HCT116 (cell line): ENCODE measurements around the gene TBC1D2. TPM values are rescaled to one million over a fixed set of nuclear protein-coding genes. Genes with fewer than 3 reads are reported as not detected.

Source experiments
- ATAC-seq: fragments of 200-7000 bp; cut with Tn5 transposase; 2 replicates; pipeline ENCODE4 v1.9.1; 2020; ENCODE audit warnings: mild to moderate bottlenecking, moderate library complexity
- BruUV-seq: library from RNA; stranded (reverse); fragments of 400-500 nt; replicated peaks from 2 replicates; lab custom pipeline; 2021; lab: Mats Ljungman, UMichigan
- CTCF ChIA-PET: fragments of 300-600 bp; sonication (Branson Sonifier 250); formaldehyde crosslinking; loops from one replicate; lab custom pipeline; 2021; ENCODE audit warnings: antibody characterized with exemption; lab: Charles Lee
- POLR2A ChIA-PET: fragments of 300-600, 350-600 bp; sonication (Branson Sonifier 250); formaldehyde crosslinking; loops from one replicate; lab custom pipeline; 2021; ENCODE audit warnings: antibody characterized with exemption; lab: Charles Lee
- RAD21 ChIA-PET, 2 experiments: fragments of 300-600 bp; sonication (Branson Sonifier 250); formaldehyde crosslinking; loops; one replicate each; lab custom pipeline; 2023; ENCODE audit warnings: low total read pairs in 2 of 2; ENCODE audit not compliant: uncharacterized antibody in 2 of 2, unreplicated experiment in 2 of 2, low non-redundant PET in 1 of 2; lab: Charles Lee
- DNase-seq: peaks from one replicate; pipeline ENCODE4 v3.0.0-alpha.2; 2010; ENCODE audit warnings: low read depth, low spot score
- H2AFZ ChIP-seq: fragments of 200-600 bp; shearing (Covaris generic), sonication (generic); 2 replicates; pipeline ENCODE4 v1.6.1; 2017; ENCODE audit warnings: low read depth, mixed run types, mixed read lengths, antibody characterized with exemption, low read length; ENCODE audit not compliant: poor library complexity, severe bottlenecking
- H3K27ac ChIP-seq: 2 replicates; pipeline ENCODE4 v1.5.1; 2012; ENCODE audit warnings: low read depth, low read length
- H3K27me3 ChIP-seq: fragments of 200-600 bp; sonication (generic); 2 replicates; pipeline ENCODE4 v1.6.1; 2016; ENCODE audit warnings: mixed run types, low read length, mixed read lengths; ENCODE audit not compliant: insufficient read depth
- H3K36me3 ChIP-seq, 2 experiments: fragments of 200-500 bp in 1 of 2; fragments of 200-600 bp in 1 of 2; sonication (Bioruptor generic) in 1 of 2; sonication (generic) in 1 of 2; 2 replicates each; pipeline versions ENCODE4 v1.5.1 to v1.6.1; 2014 to 2016; ENCODE audit warnings: low read length in 2 of 2, inconsistent platforms in 1 of 2, mixed read lengths in 1 of 2, mixed run types in 1 of 2; ENCODE audit not compliant: insufficient read depth in 2 of 2, control insufficient read depth in 1 of 2
- H3K4me1 ChIP-seq, 2 experiments: fragments of 200-600 bp in 1 of 2; sonication (generic) in 1 of 2; 2 replicates each; pipeline versions ENCODE4 v1.5.1 to v1.6.1; 2012 to 2017; ENCODE audit warnings: low read length in 2 of 2, inconsistent platforms in 1 of 2, mild to moderate bottlenecking in 1 of 2, mixed read lengths in 1 of 2, mixed run types in 1 of 2, moderate library complexity in 1 of 2; ENCODE audit not compliant: insufficient read depth in 2 of 2, control insufficient read depth in 1 of 2
- H3K4me2 ChIP-seq: fragments of 200-600 bp; sonication (generic); 2 replicates; pipeline ENCODE4 v1.6.1; 2017; ENCODE audit warnings: mixed run types, low read length, mixed read lengths
- H3K4me3 ChIP-seq, 2 experiments: fragments of 200-600 bp in 1 of 2; sonication (generic) in 1 of 2; replicated peaks in 1 of 2; 2 replicates each; pipeline ENCODE4 v1.5.1; 2011 to 2016; ENCODE audit warnings: low read length in 2 of 2, control low read depth in 1 of 2, low read depth in 1 of 2, mild to moderate bottlenecking in 1 of 2, mixed read lengths in 1 of 2, mixed run types in 1 of 2
- H3K79me2 ChIP-seq: fragments of 200-600 bp; sonication (generic); 2 replicates; pipeline ENCODE4 v1.6.1; 2017; ENCODE audit warnings: mild to moderate bottlenecking, mixed run types, low read length, moderate library complexity, mixed read lengths; ENCODE audit not compliant: insufficient read depth
- H3K9ac ChIP-seq: fragments of 200-600 bp; sonication (generic); 2 replicates; pipeline ENCODE4 v1.6.1; 2016; ENCODE audit warnings: low read length, mixed read lengths
- H3K9me2 ChIP-seq: fragments of 200-600 bp; sonication (generic), shearing (Covaris generic); 2 replicates; pipeline ENCODE4 v1.6.1; 2017; ENCODE audit warnings: mixed run types, mild to moderate bottlenecking, moderate library complexity; ENCODE audit not compliant: insufficient read depth
- H3K9me3 ChIP-seq, 2 experiments: fragments of 200-500 bp in 1 of 2; fragments of 200-600 bp in 1 of 2; sonication (Bioruptor generic) in 1 of 2; sonication (generic) in 1 of 2; 2 replicates each; pipeline ENCODE4 v1.6.1; 2014 to 2017; ENCODE audit warnings: low read length in 2 of 2, mixed read lengths in 2 of 2, inconsistent platforms in 1 of 2, low read depth in 1 of 2, mild to moderate bottlenecking in 1 of 2, mixed run types in 1 of 2, moderate library complexity in 1 of 2; ENCODE audit not compliant: control insufficient read depth in 1 of 2, insufficient read depth in 1 of 2
- H4K20me1 ChIP-seq: fragments of 200-600 bp; sonication (generic), shearing (Covaris generic); 2 replicates; pipeline ENCODE4 v1.6.1; 2017; ENCODE audit warnings: mixed run types, mild to moderate bottlenecking, moderate library complexity; ENCODE audit not compliant: insufficient read depth
- ATF3 ChIP-seq: IDR thresholded peaks from 2 replicates; pipeline ENCODE4 v1.6.1; 2012
- CBX3 ChIP-seq: IDR thresholded peaks from 2 replicates; pipeline ENCODE4 v1.6.1; 2012; ENCODE audit warnings: low read depth
- ELF1 ChIP-seq: IDR thresholded peaks from 2 replicates; pipeline ENCODE4 v1.6.1; 2012; ENCODE audit warnings: low read depth, borderline replicate concordance
- EZH2phosphoT487 ChIP-seq: fragments of 200-600 bp; IDR thresholded peaks from 2 replicates; pipeline ENCODE4 v1.6.1; 2018; ENCODE audit warnings: antibody characterized with exemption, borderline replicate concordance
- JUND ChIP-seq: IDR thresholded peaks from 2 replicates; pipeline ENCODE4 v1.6.1; 2012
- RAD21 ChIP-seq: IDR thresholded peaks from 2 replicates; pipeline ENCODE4 v1.6.1; 2012; ENCODE audit warnings: low read depth, mild to moderate bottlenecking
- REST ChIP-seq: IDR thresholded peaks from 2 replicates; pipeline ENCODE4 v1.6.1; 2012; ENCODE audit warnings: low read depth
- SIN3A ChIP-seq: IDR thresholded peaks from 2 replicates; pipeline ENCODE4 v1.6.1; 2012; ENCODE audit warnings: low read depth
- SP1 ChIP-seq: IDR thresholded peaks from 2 replicates; pipeline ENCODE4 v1.6.1; 2012; ENCODE audit warnings: low read depth
- SRF ChIP-seq: IDR thresholded peaks from 2 replicates; pipeline ENCODE4 v1.6.1; 2012; ENCODE audit warnings: low read depth
- YY1 ChIP-seq: IDR thresholded peaks from 2 replicates; pipeline ENCODE4 v1.6.1; 2011; ENCODE audit warnings: low read length, low read depth, moderate library complexity, mild to moderate bottlenecking; ENCODE audit not compliant: insufficient replicate concordance; ENCODE audit errors: extremely low read depth
- ZBTB33 ChIP-seq: IDR thresholded peaks from 2 replicates; pipeline ENCODE4 v1.6.1; 2011; ENCODE audit warnings: mild to moderate bottlenecking, low read length, moderate library complexity; ENCODE audit not compliant: insufficient replicate concordance; ENCODE audit errors: extremely low read depth
- intact Hi-C: fragments of 100-400 bp; cut with micrococcal nuclease; formaldehyde crosslinking; loops from 2 replicates; pipeline ENCODE4 v1.10.0; 2022
- total RNA-seq: library from RNA; stranded (reverse); gene quantifications from one replicate; pipeline ENCODE4 v1.2.1, GENCODE V29; 2021; ENCODE audit not compliant: unreplicated experiment
- TF ChIP-seq, protein P1 (sequence below), 3 experiments: fragments of 200-600 bp in 1 of 3; sonication (generic) in 1 of 3; IDR thresholded peaks in 2 of 3; conservative IDR thresholded peaks in 1 of 3; 2 replicates each; pipeline ENCODE4 v1.5.1; 2012 to 2017; ENCODE audit warnings: low read depth in 2 of 3, low read length in 2 of 3, antibody characterized with exemption in 1 of 3, borderline replicate concordance in 1 of 3, control low read depth in 1 of 3, mild to moderate bottlenecking in 1 of 3, mixed read lengths in 1 of 3, mixed run types in 1 of 3, moderate library complexity in 1 of 3; ENCODE audit not compliant: insufficient read depth in 1 of 3

The TBC1D2 gene
- total RNA-seq, 1 experiment from 2014 or later = 9.8 TPM

- TF ChIP-seq REST (no peak), JUND (no peak), SIN3A (no peak), SP1 (no peak), ELF1 (no peak), RAD21 (no peak), ATF3 (no peak), CBX3 (no peak)
- TF ChIP-seq, protein P1, sequence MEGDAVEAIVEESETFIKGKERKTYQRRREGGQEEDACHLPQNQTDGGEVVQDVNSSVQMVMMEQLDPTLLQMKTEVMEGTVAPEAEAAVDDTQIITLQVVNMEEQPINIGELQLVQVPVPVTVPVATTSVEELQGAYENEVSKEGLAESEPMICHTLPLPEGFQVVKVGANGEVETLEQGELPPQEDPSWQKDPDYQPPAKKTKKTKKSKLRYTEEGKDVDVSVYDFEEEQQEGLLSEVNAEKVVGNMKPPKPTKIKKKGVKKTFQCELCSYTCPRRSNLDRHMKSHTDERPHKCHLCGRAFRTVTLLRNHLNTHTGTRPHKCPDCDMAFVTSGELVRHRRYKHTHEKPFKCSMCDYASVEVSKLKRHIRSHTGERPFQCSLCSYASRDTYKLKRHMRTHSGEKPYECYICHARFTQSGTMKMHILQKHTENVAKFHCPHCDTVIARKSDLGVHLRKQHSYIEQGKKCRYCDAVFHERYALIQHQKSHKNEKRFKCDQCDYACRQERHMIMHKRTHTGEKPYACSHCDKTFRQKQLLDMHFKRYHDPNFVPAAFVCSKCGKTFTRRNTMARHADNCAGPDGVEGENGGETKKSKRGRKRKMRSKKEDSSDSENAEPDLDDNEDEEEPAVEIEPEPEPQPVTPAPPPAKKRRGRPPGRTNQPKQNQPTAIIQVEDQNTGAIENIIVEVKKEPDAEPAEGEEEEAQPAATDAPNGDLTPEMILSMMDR (IDR thresholded peaks at IDR 0.05 in 2 of 3, conservative IDR thresholded peaks at IDR 0.05 in 1 of 3; ENCODE audit: borderline replicate concordance in 1 of 3, insufficient read depth in 1 of 3, low read depth in 2 of 3, low read length in 2 of 3) = no peak
Measured at GRCh38 chr9:98209530-98209929, 45.9 kb downstream of the TBC1D2 start (continued).

DNA sequence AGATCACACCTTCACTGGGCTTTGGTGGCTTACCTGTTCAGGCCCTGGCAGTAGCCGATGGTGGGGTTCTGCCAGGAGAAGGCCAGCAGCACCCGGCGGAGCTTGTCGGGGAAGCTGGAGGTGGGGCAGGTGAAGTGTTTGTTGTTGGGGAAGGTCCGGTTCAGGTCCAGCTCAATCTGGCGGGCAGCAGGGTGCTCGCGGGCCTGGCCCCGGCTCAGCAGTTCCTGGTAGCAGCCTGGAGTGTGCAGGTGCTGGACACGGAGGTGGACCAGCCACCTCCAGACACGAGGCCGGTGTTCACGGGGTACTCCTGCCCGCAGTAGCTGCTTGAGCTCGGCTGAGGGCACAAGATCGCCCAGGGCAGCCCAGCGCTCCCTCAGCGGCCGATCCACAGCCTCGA lies 46.8 kb downstream of the TBC1D2 start:
- ATAC-seq (no peak), DNase-seq (no peak)
- ChIA-PET POLR2A (no interaction called here), CTCF (no interaction called here), RAD21 (no interaction called here)
- TF ChIP-seq CBX3 = no peak
- no peak for TF ChIP-seq YY1
- TF ChIP-seq ZBTB33 = no peak
- no peak for TF ChIP-seq SRF
- TF ChIP-seq EZH2phosphoT487 = no peak
- no peak for TF ChIP-seq SIN3A
- Histone ChIP-seq H3K4me3 (no peak overlapping the region), H3K79me2 (no peaks in the 10 kb centered on the region), H3K9me3 (no peaks in the 10 kb centered on the region), H4K20me1 (no peaks in the 10 kb centered on the region), H3K9me2 (no peaks in the 10 kb centered on the region), H3K9ac (no peak overlapping the region), H3K27me3 (no peaks in the 10 kb centered on the region), H2AFZ (no peak overlapping the region), H3K4me2 (no peak overlapping the region), H3K36me3 (no peaks in the 10 kb centered on the region), H3K4me1 (peaks cover 0 to 4% of the 10 kb centered on the region in 2 experiments; a peak in 1 of 4 replicates), H3K27ac (no peak overlapping the region)
- no TSS peak for BruUV-seq
- intact Hi-C loops = no loop called here
